ENCODE measurements around the gene ITGB4. TPM values are rescaled to one million over a fixed set of nuclear protein-coding genes. Genes with fewer than 3 reads are reported as not detected.
A peak's percentile ranks its signal among the peaks of the same experiment; 100 is the strongest.

ITGB4 gene
- total RNA-seq, 2 donors from 2014 or later, result 39.4 to 46.6 TPM

- intact Hi-C loops (cut with DNase I), result loop anchor here in 1 of 2 donors (5.0 kb wide), 1 partner anchor 56 kb away; no protein-coding TSS in a partner anchor
- no peak for DNase-seq (ENCODE audit: low spot score)
Measured at GRCh38 chr17:75743625-75744206, 22.5 kb downstream of the ITGB4 start.

- intact Hi-C loops (cut with DNase I), result loop anchor here (2.0 to 5.0 kb wide), 2 partner anchors 114 to 116 kb away; partner anchors contain the start of gene SMIM5 (in 1 of the 2)
- no peak for DNase-seq (ENCODE audit: low spot score)
Measured at GRCh38 chr17:75748706-75749105, 27.4 kb downstream of the ITGB4 start.

GRCh38 chr17:75749545-75750389 is 28.5 kb downstream of the ITGB4 start:
- intact Hi-C loops (cut with DNase I), result loop anchor here (2.0 to 10.0 kb wide), 4 partner anchors 72 to 117 kb away; partner anchors contain the start of gene SMIM5 (in 1 of the 2)
- DNase-seq (ENCODE audit: low spot score), result peak; percentile 96

GRCh38 chr17:75750661-75751423 is 29.6 kb downstream of the ITGB4 start:
- intact Hi-C loops (cut with DNase I), result loop anchor here (1.0 to 10.0 kb wide), 3 partner anchors 71 to 84 kb away; no protein-coding TSS in a partner anchor
- no peak for DNase-seq (ENCODE audit: low spot score)

- intact Hi-C loops (cut with DNase I), result loop anchor here (1.0 to 10.0 kb wide), 3 partner anchors 72 to 83 kb away; no protein-coding TSS in a partner anchor
- no peak for DNase-seq (ENCODE audit: low spot score)
Measured at GRCh38 chr17:75751676-75752404, 30.6 kb downstream of the ITGB4 start.

- intact Hi-C loops (cut with DNase I), result loop anchor here (5.0 to 10.0 kb wide), 2 partner anchors 75 to 82 kb away; no protein-coding TSS in a partner anchor
- no peak for DNase-seq (ENCODE audit: low spot score)
Measured at GRCh38 chr17:75752405-75752709, 31.1 kb downstream of the ITGB4 start.

- intact Hi-C loops (cut with DNase I), result loop anchor here (5.0 to 10.0 kb wide), 2 partner anchors 76 to 82 kb away; no protein-coding TSS in a partner anchor
- DNase-seq (ENCODE audit: low spot score), result no peak
Measured at GRCh38 chr17:75752802-75753513, 31.7 kb downstream of the ITGB4 start.

- intact Hi-C loops (cut with DNase I), result loop anchor here (5.0 to 10.0 kb wide), 2 partner anchors 76 to 81 kb away; no protein-coding TSS in a partner anchor
Measured at GRCh38 chr17:75753514-75754377, 32.5 kb downstream of the ITGB4 start.

GRCh38 chr17:75754378-75755204 is 33.3 kb downstream of the ITGB4 start:
- DNase-seq (ENCODE audit: low spot score), result peak; percentile 76

More at GRCh38 chr17:75753514-75754377, 32.5 kb downstream of the ITGB4 start:
- peak; percentile 92 for DNase-seq (ENCODE audit: low spot score)

GRCh38 chr17:75755205-75755901 is 34.1 kb downstream of the ITGB4 start:
- intact Hi-C loops (cut with DNase I), result loop anchor here in 1 of 2 donors (10.0 kb wide), 1 partner anchor 79 kb away; no protein-coding TSS in a partner anchor
- no peak for DNase-seq (ENCODE audit: low spot score)

More at GRCh38 chr17:75754378-75755204, 33.3 kb downstream of the ITGB4 start:
- intact Hi-C loops (cut with DNase I), result loop anchor here (5.0 to 10.0 kb wide), 2 partner anchors 77 to 80 kb away; no protein-coding TSS in a partner anchor

GRCh38 chr17:75755990-75756389 is 34.7 kb downstream of the ITGB4 start:
- no peak for DNase-seq (ENCODE audit: low spot score)
- intact Hi-C loops (cut with DNase I), result loop anchor here in 1 of 2 donors (10.0 kb wide), 1 partner anchor 79 kb away; no protein-coding TSS in a partner anchor

GRCh38 chr17:75756451-75757085 is 35.3 kb downstream of the ITGB4 start:
- peak; percentile 75 for DNase-seq (ENCODE audit: low spot score)
- intact Hi-C loops (cut with DNase I), result loop anchor here in 1 of 2 donors (10.0 kb wide), 1 partner anchor 78 kb away; no protein-coding TSS in a partner anchor

- intact Hi-C loops (cut with DNase I), result loop anchor here in 1 of 2 donors (10.0 kb wide), 1 partner anchor 78 kb away; no protein-coding TSS in a partner anchor
- DNase-seq (ENCODE audit: low spot score), result peak; percentile 74
Measured at GRCh38 chr17:75757086-75757681, 35.9 kb downstream of the ITGB4 start.

Data from posterior vena cava (tissue), 2 donors.